BE2C (cell line): ENCODE measurements around the gene DOCK1.

Experiments
- DNase-seq: peaks from one replicate; pipeline ENCODE4 v3.0.0-alpha.2; 2020
- H3K27me3 ChIP-seq: fragments of 250-450 bp; sonication (Bioruptor Pico); 2 replicates; pipeline ENCODE4 v1.5.1; 2020; ENCODE audit warnings: mild to moderate bottlenecking
- H3K36me3 ChIP-seq: fragments of 250-450 bp; sonication (Bioruptor Pico); 2 replicates; pipeline ENCODE4 v1.5.1; 2020; ENCODE audit warnings: mild to moderate bottlenecking
- H3K4me1 ChIP-seq: fragments of 250-450 bp; sonication (Bioruptor Pico); 2 replicates; pipeline ENCODE4 v1.5.1; 2020
- H3K4me3 ChIP-seq: 2 replicates; pipeline ENCODE4 v1.5.1; 2011; ENCODE audit warnings: low read depth, low read length
- H3K9me3 ChIP-seq: fragments of 250-450 bp; sonication (Bioruptor Pico); 2 replicates; pipeline ENCODE4 v1.5.1; 2020
- TF ChIP-seq, protein P1 (sequence below): IDR thresholded peaks from 2 replicates; pipeline ENCODE4 v1.5.1; 2012; ENCODE audit warnings: mild to moderate bottlenecking, low read depth, low read length

The DOCK1 gene

DNA sequence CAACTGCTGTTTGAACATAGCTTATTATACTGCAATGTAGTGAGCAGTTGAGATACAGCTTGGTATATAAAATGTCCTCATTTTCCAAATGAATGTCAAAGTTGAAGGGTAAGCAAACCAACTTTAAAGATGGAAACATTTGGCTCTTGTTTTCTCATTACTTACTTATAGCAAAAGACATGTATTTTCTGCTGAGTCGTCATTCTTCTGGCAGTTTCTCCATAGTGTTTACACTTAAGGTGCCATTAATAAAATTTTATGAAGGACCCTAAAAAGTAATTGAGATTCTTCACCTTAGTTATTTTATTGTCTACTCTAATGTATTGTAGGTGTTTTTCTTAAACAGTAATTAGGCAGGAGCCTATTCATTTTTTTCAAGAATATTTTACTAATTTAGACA is 222.6 kb downstream of the DOCK1 start:
- Histone ChIP-seq H3K36me3 (no peaks in the 10 kb centered on the region), H3K9me3 (no peaks in the 10 kb centered on the region), H3K4me1 (no peaks in the 10 kb centered on the region), H3K4me3 (no peak overlapping the region), H3K27me3 (no peaks in the 10 kb centered on the region)
- TF ChIP-seq, protein P1, sequence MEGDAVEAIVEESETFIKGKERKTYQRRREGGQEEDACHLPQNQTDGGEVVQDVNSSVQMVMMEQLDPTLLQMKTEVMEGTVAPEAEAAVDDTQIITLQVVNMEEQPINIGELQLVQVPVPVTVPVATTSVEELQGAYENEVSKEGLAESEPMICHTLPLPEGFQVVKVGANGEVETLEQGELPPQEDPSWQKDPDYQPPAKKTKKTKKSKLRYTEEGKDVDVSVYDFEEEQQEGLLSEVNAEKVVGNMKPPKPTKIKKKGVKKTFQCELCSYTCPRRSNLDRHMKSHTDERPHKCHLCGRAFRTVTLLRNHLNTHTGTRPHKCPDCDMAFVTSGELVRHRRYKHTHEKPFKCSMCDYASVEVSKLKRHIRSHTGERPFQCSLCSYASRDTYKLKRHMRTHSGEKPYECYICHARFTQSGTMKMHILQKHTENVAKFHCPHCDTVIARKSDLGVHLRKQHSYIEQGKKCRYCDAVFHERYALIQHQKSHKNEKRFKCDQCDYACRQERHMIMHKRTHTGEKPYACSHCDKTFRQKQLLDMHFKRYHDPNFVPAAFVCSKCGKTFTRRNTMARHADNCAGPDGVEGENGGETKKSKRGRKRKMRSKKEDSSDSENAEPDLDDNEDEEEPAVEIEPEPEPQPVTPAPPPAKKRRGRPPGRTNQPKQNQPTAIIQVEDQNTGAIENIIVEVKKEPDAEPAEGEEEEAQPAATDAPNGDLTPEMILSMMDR, result no peak
- no peak for DNase-seq

DNA sequence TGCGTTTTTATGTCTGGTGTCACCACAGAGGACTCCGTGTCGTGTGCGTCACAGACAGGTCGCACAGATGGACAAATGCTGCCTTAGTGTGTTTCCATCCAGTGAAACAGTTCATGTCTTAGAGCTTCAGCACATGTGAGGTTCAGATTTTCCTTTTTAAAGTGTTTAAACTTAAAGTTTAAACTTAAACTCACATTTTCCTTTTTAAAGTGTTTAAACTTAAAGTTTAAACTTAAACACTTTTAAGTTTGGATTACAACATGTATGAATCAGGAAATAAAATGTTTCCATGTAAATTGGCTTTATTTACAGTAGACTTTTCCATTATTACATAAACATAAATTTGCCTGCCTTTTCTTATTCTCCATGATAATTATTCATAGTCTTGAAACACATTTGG is 223.9 kb downstream of the DOCK1 start:
- H3K4me1 ChIP-seq, result no peaks in the 10 kb centered on the region
- TF ChIP-seq, protein P1, result no peak
- no peak overlapping the region for H3K4me3 ChIP-seq
- no peaks in the 10 kb centered on the region for H3K36me3 ChIP-seq
- DNase-seq, result no peak
- H3K27me3 ChIP-seq, result no peaks in the 10 kb centered on the region
- H3K9me3 ChIP-seq, result no peaks in the 10 kb centered on the region

DNA sequence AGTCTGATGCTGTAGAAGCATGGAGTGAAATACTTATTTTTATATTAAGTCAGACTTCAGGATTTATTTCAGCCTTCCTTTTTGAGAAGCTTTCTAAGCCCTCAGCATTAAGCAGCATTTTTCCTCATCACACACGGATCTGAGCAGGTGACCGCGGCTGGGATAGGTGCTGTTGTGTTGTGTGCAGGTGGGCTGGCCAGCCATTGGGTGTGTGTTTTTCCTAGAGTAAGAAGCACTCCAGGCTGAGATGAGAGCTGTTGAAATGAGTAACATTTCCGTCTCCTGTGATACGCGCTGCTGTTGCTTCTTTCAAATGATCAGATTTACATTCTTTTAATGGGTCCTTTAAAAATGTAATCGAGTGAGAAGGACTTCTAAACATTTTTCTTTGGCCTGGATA is 227.2 kb downstream of the DOCK1 start:
- no peaks in the 10 kb centered on the region for H3K9me3 ChIP-seq
- H3K36me3 ChIP-seq, result no peaks in the 10 kb centered on the region
- TF ChIP-seq, protein P1, result no peak
- no peak for DNase-seq
- no peak overlapping the region for H3K4me3 ChIP-seq
- H3K4me1 ChIP-seq, result no peaks in the 10 kb centered on the region
- H3K27me3 ChIP-seq, result no peaks in the 10 kb centered on the region

DNA sequence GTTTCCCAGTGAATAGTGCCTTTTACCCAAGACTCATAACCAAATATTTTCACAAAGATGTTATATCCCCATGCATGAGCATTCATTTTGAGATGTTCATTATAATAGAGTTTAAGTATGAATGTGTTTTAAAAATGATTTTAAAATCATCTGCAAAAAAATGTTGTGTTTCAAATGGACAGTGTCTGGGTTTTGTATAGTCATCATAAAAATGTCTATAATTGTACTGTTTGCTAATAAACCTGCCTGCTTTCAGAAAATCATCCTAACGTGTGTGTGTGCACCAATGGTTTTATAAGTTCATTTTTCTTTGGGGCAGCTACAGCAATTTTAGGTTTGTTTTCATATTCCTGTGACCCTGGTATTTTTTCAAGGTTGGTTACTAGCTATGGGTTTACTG is 228.0 kb downstream of the DOCK1 start:
- TF ChIP-seq, protein P1, result no peak
- Histone ChIP-seq H3K4me1 (no peaks in the 10 kb centered on the region), H3K36me3 (no peaks in the 10 kb centered on the region), H3K9me3 (no peaks in the 10 kb centered on the region), H3K27me3 (no peaks in the 10 kb centered on the region), H3K4me3 (no peak overlapping the region)
- DNase-seq, result no peak

DNA sequence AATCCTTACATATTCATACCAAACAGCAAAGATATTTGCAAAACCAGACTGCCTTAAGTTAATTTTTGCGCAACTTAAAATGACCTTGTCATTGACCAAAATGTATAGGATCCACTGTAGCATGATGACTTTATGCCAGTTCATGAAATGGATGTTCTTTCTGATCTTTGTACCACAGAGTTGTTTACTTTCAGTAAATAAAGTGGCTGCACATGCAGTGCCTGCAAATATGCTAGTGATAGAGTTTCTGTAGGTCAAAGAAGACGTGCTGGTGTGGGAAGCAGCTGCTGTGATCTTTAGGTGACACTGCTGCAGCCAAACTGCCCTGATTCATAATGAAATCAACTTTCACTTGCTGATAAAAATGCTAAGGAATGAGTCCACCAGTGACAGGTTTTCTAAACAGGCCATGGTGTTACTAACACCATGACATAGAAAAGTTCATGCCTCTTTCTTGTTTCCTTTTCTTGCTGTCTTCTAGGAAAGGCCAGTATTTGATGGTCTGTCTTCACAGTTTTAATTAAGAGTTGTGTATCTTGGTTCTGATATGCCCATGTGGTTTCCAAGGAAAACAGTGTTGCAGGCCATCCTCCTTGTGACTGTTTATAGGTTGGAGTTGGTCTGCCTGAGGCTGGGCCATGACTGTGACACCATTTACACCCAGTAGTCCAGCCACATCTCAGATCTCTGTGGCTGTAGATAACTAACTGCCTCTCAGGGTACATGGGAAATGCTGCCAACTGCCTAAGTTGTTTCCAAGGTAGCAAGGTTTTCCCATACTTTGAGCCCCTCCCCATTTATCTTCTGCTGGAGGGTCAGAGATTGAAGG is 228.7 kb downstream of the DOCK1 start:
- Histone ChIP-seq H3K4me3 (no peak overlapping the region), H3K4me1 (no peaks in the 10 kb centered on the region), H3K27me3 (no peaks in the 10 kb centered on the region), H3K36me3 (no peaks in the 10 kb centered on the region), H3K9me3 (no peaks in the 10 kb centered on the region)
- TF ChIP-seq, protein P1, result no peak
- DNase-seq, result no peak

DNA sequence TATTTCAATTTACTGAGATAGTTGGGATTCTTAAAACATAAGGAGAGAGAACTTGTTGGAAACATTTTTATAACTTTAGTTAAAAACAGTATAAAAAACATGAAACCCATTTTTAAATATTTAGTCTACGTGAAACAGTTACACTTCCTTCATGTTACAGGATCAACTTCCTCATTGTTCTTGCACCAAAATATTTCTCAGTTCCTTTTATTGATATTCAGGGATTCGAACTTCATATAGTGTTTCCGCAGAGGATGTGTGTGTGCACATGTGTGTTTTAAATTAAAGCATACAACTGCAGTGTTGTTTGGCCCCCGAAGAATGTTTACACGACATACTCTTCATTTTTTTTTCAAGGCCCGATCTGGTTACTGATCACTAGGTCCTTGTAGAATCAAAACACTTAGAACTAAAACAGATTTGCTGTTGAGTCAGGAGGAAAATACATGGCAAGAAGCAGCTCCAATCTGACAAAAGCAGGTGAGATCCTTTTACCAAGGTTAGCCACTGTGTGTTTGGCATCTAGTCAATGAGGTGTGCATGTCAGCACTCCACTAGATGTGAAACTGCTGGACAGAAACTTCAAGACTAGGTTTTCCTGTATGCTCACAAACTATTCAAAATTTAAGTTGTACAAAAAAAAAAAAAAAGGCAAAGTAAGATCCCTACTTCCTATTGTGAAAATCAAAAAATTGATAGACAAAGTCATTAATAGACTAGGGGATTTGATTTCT is 230.8 kb downstream of the DOCK1 start:
- no peaks in the 10 kb centered on the region for H3K9me3 ChIP-seq
- DNase-seq, result no peak
- TF ChIP-seq, protein P1, result no peak
- H3K27me3 ChIP-seq, result no peaks in the 10 kb centered on the region
- no peak overlapping the region for H3K4me3 ChIP-seq
- no peaks in the 10 kb centered on the region for H3K4me1 ChIP-seq
- no peaks in the 10 kb centered on the region for H3K36me3 ChIP-seq
